ENCODE results near the gene BAMBI.

GRCh38 chr10:28679581-28680357 lies 2.4 kb downstream of the BAMBI start:
- TF ChIP-seq, protein P1, sequence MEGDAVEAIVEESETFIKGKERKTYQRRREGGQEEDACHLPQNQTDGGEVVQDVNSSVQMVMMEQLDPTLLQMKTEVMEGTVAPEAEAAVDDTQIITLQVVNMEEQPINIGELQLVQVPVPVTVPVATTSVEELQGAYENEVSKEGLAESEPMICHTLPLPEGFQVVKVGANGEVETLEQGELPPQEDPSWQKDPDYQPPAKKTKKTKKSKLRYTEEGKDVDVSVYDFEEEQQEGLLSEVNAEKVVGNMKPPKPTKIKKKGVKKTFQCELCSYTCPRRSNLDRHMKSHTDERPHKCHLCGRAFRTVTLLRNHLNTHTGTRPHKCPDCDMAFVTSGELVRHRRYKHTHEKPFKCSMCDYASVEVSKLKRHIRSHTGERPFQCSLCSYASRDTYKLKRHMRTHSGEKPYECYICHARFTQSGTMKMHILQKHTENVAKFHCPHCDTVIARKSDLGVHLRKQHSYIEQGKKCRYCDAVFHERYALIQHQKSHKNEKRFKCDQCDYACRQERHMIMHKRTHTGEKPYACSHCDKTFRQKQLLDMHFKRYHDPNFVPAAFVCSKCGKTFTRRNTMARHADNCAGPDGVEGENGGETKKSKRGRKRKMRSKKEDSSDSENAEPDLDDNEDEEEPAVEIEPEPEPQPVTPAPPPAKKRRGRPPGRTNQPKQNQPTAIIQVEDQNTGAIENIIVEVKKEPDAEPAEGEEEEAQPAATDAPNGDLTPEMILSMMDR (IDR thresholded peaks at IDR 0.05 in 8 of 11, conservative IDR thresholded peaks at IDR 0.05 in 3 of 11): peak in 6 of 11 experiments; percentile 15 to 44 (median 32)
- no peak for TF ChIP-seq POLR2A (IDR thresholded peaks at IDR 0.05)
- no peak for TF ChIP-seq POLR2AphosphoS5 (IDR thresholded peaks at IDR 0.05)

All from spleen (tissue), 7 donors.